OCI-M2 (cell line): ENCODE measurements around the gene ZSCAN10.

Experiments
- DNase-seq: peaks from one replicate; lab custom pipeline; 2025; ENCODE audit not compliant: unreplicated experiment; lab: John Stamatoyannopoulos, UW

Gene ZSCAN10

DNA sequence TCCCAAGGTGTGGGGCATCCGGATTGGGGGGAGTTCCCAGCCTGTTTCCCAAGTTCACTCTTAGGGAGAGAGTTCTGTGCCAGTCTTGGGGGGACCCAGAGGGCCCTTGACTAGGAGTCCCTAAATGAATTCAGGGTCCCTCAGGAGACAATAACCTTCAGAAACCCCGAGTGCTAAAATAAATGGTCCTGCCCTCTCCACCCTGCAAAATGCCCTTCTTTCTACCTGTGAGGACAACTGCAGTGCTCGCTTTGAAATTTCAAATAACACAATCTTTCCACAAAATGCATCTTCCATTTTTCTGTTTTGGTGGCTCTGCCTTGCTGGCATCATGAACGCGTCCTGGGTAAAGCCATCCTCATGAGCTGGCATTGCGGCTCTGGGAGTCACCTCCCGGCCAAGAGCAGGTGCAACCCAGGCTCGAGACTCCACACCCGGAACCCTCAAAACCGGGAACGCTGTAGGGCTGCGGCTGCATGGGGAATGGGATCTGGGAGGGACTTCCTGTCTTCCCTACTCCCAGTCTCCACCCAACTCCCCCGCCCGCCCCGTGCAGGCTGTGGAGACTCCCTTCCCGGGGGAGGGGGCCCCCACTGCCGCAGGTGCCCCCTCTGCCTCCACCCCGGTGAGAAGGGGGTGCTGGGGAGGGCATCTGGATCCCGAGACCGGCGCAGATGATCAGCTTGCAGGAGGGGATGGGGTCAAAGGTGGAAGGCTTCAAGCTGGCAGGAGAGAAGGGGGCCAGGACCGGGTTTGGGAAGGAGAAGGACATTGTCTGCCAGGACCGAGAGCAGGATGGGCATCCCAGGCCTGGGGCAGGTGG is 13.2 kb upstream of the ZSCAN10 start, which contains the start of gene ZNF205:
ZNF205 (plus strand) TSS at position 529 of the 823 bp plus-strand sequence. CDS start 845 bp downstream, outside the sequence.
- DNase-seq = no peak

DNA sequence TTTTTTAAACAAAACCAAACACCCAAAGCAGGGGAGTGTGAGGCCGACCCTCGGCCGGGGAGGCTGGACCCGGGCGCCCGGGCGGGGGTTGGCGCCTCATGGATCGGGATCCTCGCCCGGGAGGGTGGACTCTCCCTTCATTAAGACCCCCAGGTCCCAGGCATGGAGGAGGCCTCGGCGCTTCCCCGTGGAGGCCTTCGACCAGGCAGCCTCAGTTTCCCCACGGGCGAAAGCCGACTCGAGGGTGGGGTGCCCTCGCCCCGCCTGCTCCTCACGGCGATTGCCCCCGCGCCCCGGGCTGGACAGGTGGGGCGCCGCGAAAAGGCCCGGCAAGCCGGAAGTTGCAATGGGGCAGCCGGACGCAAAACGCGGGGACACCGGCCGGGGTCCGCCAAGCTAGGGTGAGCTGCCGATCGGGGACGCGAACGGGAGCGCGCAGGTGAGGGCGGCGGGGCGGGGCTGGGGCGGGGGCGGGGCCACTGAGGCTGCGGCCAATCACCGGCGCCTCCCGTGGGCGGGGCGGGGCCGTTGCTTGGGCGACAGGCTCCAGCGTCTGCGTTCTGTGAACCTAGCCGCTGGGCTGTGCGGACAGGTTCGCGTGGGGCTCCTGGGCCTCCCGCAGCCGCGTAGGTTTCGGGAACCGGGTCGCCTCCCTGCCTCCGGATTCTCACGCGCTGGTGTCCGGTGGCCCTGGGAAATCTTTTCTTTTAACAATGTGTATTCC is 7.3 kb upstream of the ZSCAN10 start:
- DNase-seq = peak; percentile 28

DNA sequence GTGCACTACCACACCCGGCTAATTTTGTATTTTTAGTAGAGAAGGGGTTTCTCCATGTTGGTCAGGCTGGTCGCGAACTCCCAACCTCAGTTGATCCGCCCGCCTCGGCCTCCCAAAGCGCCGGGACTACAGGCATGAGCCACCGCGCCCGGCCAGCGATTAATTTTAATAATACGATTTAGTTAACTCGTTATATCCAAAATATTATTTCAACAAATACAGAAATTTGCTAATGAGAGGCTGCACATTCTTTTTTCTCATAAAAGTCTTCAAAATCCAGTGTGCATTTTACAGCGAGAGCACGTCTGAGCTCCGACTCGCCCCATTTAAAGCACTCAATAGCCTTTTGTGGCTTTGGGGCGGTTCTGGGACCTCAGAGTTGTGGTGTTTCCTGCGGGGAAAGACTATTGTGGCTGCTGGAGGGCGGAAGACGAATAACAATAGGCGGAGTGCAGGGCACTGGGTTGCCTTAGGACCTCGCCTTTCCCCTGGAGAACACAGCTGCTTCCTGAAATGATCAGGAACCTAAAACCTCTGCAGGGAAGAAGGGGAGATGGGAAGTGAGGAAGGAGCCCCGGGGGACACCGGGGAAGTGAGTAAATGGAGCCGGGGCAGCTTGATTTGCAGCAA is 2.9 kb upstream of the ZSCAN10 start:
- no peak for DNase-seq

DNA sequence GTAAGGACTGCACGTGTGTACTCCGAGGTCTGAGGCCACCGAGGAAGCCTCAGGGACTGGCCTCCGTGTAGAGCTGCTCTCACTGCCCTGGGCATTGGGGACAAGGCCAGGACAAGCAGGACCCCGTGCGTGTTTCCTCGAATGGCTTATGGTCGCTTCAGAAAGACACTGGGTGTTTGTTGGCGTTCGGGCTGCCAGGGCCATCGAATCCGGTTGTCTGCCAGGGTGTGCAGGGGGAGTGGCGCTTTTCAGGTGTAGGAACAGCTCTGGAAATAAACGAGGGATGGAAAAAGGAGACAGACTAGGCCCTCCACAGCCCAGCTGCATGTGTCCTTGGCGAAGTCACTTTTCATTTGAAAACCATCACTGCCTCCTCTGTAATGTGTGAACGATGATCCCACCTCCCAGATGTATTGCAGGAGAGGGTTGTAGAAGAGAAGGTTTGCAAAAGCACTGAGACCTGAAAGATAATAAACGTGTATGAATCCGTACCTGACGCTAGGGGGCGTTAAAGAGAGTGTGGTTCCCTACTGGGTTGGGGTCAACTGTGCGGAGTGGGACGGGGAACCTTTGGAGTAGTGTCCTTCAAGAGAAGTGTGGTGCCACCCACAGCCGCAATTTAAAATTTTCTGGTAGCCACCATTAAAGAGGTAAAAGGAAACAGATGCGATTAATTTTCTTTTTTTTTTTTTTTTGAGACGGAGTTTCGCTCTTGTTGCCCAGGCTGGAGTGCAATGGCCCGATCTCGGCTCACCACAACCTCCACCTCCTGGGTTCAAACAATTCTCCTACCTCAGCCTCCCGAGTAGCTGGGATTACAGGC is 2.1 kb upstream of the ZSCAN10 start:
- no peak for DNase-seq

DNA sequence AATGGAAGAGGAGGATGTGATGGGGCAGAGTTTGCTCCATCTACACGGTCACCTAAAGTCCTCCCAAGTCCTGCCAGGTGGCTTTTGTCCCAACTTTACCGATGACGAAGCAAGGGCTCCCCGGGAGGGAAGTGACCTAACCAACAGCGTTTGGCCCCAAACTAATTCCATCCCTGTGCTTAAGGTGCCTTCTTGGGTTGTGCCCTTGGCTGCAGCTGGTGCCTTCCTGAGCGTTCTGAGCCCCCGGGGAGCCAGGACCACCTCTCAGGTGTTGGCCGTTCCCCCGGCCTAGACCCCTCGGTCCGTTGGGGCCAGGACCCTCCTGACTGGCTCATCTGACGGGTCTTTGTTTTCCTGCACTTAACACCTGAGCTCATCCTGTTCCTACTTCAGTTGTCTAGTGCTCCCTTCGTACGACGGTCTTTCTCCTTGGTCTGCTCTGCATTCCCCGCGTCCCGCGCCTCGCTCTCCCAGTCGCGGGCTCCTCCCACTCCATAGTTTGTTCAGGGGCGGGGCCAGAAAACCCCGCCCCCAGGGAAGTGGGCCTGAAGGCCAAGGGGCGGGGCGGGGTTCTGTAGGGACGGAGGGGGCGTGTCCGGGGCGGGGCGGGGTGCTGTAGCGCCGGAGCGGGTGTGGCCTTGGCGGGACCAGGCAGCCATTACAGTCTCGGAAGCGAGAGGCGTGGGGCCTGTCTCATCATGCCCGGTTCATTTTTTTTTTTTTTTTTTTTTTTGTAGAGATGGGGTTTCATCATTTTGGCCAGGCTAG is 822 bp upstream of the ZSCAN10 start:
- DNase-seq = no peak

DNA sequence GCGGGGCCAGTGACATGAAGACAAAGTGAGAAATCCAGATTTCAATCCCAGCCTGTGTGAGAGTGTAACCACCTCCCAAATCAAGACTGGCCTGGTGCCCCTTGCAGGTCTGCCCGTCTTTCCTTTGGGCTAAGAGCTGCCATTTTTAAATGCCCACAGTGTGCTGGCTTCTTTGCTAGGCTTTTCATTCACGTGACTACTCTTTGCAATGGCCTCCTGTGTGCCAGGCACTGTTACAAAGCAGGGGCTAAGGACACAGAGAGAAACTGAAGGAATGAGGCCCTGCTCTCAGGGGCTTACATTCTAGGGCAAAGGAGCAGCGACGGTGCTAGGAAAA is 269 bp upstream of the ZSCAN10 start:
- DNase-seq = no peak

DNA sequence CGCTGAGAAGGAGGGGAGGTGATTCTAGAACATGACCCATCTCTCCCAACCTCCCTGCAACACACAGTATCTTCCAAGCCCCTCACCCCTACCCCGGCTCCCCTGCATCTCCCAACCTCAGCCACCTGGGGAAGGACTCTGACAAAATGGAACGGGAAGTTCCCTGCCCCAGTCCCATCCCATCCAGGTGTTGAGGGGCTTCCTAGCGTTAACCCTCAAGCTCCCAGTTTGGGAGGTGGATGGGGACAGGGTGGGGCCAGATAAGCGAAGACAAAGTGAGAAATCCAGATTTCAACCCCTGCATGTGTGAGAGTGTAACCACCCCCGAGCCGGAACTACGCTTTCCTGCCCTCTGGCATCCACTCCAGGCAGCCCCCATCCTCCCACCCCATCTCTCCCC is 1.8 kb downstream of the ZSCAN10 start:
- no peak for DNase-seq

DNA sequence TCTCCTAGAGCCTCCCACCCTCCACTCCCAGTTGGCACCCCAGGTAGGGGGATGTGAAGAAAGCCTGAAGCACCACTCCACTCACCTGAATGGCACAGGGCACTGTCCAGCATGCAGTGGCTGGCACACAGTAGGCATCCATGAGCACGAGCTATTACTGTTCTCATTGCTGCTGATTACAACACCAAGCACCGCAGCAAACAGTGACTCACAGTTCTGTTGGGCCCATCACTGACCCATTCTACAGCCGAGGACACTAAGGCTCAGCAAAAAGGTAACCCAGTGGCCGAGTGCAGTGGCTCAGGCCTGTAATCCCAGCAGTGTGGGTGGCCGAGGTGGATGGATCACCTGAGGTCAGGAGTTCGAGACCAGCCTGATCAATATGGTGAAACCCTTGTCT is 2.7 kb downstream of the ZSCAN10 start:
- no peak for DNase-seq

DNA sequence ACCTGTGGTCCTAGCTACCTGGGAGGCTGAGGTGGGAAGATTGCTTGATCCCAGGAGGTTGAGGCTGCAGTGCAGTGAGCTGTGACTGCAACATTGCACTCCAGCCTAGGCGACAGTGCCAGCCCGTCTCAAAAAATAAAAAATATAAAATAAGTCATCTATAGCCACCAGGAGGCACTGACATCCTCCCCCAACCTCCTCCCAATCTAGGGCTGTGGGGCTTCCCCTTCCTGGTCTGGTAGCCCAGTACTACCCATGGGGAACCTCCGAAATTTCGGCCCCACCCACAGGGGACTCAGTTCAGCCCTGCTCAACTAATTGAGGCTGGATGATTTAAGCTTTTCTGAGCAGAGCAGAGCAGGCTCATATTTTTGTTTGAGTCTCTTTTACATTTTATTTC is 3.2 kb downstream of the ZSCAN10 start:
- no peak for DNase-seq

DNA sequence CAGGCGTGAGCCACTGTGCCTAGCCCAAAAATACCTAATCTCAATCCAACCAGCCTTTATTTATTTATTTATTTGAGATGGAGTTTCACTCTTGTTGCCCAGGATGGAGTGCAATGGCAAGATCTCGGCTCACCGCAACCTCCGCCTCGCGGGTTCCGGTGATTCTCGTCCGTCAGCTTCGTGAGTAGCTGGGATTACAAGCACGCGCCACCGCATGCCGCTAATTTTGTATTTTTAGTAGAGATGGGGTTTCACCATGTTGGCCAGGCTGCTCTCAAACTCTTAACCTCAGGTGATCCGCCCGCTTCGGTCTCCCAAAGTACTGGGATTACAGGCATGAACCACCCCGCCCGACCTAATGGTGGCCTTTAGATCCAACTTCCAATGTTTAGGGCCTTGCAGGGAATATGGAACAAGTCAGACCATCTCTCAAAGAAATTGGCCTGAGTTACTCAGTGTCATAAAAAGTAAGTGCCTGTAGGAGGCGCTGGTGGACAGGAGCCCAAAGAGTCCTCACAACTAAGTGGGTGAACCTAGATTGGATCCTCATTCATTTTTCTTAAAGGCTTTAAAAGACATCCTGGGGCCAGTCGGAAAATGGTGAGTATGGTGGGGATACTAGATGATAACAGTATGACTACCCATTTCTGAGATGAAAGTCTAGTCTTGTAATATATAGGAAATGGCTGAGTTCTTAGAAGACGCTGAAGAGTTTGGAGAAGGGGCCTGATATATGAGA is 4.6 kb downstream of the ZSCAN10 start:
- DNase-seq = no peak

DNA sequence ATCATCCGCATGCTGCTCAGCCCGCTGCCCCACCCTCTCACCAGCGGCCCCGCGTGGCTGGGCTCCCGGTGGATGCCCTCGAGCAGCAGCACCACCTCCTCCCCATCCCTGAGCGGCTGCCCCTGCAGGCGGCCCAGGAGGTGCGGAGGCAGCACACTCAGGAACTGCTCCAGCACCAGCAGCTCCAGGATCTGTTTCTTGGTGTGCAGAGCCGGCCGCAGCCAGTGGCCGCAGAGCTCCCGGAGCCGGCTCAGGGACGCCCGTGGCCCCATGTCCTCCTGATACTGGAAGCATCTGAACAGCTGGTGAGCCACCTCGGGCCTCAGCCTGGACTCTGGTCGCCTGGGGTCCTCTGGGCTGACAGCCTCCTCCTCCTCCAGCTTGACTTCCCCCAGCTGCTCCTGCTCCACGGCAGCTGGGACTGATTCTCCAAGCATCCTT is 6.6 kb downstream of the ZSCAN10 start:
- no peak for DNase-seq

DNA sequence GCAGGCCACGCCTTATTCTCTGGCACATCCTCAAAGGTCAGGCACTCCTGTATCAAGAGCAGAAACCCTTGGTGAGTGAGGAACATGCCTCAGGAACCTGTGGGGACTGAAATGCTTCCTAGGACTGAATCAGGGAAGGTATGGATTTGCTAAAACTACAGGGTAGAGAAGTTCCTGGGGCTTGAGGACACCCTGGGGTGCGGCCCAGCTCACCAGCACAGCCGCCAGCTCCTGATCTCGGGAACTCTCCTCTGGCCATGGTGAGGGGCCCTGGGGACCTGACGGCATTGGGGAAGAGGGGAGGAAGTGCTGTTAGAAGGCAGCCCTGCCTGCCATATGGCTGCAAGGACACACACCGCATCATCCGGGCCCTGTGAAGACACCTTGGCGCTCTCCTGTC is 7.5 kb downstream of the ZSCAN10 start:
- DNase-seq = no peak

DNA sequence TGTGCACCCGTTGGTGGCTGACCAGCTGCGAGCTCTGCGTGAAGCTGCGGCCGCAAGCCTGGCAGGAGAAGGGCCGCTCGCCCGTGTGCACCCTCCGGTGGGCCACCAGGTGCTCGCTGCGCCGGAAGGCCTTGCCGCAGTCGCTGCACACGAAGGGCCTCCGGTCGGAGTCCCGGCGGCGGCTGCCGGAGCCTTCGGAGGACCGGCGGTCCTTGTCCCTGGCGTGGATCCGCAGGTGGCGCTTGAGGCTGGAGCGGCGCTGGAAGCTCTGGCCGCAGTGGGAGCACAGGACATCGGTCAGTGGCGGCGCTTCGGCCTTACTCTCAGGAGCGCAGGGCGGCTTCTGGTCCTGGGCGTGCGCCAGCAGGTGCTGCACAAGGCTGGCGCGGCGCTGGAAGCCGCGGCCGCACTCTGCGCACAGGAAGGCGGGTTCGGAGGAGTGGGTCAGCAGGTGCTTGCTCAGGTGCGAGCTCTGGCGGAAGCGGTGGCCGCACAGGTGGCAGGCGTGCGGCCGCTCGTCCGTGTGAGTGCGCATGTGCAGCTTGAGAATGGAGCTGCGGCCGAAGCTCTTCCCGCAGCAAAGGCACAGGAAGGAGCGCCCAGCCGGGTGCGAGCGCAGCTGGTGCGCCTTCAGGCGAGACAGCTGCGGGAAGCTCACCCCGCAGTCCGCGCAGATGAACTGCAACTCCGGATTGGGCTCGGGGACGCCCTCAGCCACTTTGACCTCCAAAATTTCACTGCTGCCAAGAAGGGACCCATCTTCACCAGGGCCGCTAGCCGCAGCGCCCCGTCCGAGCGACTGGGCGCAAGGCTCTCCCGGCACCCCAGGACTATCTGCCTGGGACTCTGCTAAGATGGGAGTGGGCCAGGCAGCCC is 9.1 kb downstream of the ZSCAN10 start:
- no peak for DNase-seq

DNA sequence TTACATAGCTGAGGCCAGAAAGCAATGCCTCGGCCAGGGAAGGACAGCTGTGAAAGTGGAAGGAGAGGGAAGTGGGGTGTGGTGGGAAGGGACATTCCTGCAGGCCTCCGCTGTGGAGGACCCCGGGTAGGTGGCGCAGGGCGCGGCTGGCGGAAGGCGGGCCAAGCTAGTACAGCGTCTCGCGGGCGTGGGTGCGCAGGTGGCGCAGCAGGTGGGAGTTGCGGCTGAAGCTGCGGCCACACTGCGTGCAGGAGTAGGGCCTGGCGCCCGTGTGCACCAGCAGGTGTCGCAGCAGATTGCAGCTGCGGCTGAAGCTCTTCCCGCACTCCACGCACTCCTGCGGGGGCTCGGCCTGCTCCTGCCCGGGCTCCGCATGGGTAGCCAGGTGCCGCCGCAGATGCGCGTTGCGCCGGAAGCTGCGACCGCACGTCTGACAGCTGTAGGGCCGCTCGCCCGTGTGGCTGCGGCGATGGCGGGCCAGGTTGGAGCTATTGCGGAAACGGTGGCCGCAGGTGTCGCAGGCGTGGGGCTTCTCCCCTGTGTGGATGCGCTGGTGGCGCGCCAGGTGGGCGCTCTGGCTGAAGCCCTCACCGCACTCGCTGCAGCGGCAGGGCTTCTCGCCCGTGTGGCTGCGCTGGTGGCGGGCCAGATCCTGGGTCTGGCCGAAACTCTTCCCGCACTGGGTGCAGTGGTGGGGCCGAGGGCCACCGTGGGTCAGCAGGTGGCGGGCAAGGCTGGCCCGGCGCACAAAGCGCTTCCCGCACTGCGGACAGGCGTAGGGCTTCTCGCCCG is 10.0 kb downstream of the ZSCAN10 start:
- DNase-seq = no peak

DNA sequence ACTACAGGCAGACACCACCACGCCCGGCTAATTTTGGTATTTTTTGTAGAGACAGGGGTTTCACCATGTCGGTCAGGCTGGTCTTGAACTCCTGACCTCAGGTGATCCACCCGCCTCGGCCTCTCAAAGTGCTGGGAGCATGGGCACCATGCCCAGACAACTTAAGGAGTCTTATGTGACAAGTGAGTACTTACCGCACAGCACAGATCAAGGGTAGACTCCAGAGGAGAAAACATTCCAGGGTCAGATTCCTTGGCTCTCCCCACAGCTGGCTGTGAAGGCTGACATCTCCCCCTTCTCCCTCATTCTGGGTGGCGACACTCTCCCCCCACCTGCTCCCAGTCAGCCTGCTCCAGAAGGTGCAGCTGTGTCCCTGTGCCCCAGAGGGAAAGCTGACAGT is 10.6 kb downstream of the ZSCAN10 start:
- no peak for DNase-seq

DNA sequence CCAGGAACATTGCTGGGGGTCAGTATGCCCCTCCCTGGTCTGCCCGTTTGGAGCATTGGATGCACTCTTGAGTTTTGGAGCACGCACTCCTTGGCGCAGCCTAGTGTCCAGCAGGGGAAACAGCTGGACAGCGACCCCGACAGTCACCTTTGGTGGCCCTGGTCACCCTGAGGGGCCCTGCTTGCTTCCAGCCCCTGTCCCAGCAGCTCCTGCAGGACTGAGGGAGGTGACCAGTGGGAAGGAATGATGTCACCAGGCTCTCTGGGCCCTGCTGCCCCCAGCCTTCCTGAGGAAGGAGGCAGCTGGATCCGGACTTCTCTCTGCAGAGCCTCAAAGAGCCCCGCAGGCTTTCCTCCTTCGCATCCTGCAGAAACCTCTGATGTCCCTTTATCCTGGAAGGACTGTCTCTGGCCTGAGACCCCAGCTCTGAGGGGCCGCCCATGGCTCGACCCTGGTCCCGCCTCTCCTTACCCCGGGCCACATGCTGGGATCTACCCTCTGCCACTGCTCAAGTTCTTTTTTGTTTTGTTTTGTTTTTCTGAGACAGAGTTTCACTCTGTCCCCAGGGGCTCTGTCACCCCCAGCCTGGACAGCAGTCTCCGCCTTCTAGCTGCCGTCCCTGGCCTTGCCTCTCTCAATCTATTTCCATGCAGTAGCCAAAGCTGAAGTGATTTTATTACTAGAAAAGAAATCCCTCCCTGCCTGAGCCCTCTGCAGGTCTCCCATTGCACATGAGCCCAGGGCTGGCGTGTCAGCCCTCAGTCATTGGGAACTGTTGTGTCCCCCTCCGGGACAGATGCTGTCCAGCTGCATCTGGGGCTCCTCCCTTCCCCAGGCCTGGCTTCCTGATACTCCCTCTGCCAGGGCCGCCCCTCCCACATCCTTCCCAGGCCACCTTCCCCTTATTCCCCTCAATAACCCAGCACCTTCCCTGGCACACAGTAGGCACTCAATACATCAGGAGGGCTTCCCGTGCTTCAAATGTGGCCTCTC is 11.6 kb downstream of the ZSCAN10 start:
- no peak for DNase-seq
